ENCODE data around the gene COL25A1.

COL25A1 gene

DNA sequence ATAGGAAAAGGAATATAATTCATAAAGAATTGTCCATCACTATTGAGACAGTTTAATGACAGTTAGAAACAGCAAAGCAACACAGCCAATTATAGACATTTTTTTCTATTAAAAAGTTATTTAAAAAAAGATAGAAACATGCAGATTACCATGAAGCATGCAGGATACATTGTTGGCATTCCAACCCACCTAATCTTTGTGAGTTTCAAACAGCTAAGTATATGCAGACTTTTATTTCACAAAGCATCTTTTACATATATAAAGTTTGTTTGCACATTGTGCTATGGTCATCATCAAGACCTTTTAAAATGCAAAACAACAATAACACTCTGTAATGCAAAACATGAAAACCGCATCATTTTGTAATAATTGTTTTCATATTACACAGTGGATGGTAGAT lies 413.7 kb downstream of the COL25A1 start:
- TF ChIP-seq, protein P1, sequence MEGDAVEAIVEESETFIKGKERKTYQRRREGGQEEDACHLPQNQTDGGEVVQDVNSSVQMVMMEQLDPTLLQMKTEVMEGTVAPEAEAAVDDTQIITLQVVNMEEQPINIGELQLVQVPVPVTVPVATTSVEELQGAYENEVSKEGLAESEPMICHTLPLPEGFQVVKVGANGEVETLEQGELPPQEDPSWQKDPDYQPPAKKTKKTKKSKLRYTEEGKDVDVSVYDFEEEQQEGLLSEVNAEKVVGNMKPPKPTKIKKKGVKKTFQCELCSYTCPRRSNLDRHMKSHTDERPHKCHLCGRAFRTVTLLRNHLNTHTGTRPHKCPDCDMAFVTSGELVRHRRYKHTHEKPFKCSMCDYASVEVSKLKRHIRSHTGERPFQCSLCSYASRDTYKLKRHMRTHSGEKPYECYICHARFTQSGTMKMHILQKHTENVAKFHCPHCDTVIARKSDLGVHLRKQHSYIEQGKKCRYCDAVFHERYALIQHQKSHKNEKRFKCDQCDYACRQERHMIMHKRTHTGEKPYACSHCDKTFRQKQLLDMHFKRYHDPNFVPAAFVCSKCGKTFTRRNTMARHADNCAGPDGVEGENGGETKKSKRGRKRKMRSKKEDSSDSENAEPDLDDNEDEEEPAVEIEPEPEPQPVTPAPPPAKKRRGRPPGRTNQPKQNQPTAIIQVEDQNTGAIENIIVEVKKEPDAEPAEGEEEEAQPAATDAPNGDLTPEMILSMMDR (conservative IDR thresholded peaks at IDR 0.05; ENCODE audit: low read depth, low read length): no peak
- no peak for DNase-seq (ENCODE audit: low read depth)
- H3K4me3 ChIP-seq (ENCODE audit: low read length): no peak overlapping the region

DNA sequence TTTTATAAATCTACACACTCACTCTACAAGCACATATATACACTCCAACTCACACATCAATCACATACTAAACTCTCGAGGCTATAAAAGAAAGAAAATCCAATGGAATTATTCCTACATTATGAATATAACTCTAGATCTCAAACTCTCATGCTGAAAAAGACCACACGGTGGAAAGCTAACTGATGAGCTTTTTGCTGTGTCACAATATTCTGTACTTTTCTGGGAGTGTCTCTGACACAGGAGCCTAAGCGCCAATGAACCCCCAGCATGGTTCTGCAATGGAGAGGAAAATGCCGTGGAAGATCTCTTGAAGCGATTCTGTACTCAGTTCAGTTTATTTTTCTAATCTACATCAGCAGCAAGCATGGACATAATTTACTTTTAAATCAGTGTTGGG lies 415.4 kb downstream of the COL25A1 start:
- no peak for DNase-seq (ENCODE audit: low read depth)
- no peak overlapping the region for H3K4me3 ChIP-seq (ENCODE audit: low read length)
- TF ChIP-seq, protein P1 (conservative IDR thresholded peaks at IDR 0.05; ENCODE audit: low read depth, low read length): no peak

DNA sequence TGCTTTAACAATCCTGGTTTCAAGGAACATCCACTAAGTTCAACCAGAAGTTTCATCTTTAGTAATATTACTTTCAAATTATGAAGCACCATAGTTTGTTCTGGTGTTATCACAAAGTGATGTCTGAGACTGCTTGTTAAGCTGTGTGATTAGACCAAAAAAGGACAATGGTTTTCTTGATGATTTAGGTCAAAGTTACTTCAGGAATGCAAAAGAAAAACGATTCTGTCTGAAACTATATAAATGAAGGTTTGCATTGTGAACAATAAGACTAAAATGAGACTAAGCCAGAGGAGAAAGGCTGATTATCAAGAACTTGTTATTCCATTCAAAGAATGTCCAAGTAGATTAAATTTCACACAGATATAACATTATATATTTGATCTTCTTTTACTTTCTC lies 417.2 kb downstream of the COL25A1 start:
- no peak overlapping the region for H3K4me3 ChIP-seq (ENCODE audit: low read length)
- DNase-seq (ENCODE audit: low read depth): peak; percentile 58
- TF ChIP-seq, protein P1 (conservative IDR thresholded peaks at IDR 0.05; ENCODE audit: low read depth, low read length): no peak

DNA sequence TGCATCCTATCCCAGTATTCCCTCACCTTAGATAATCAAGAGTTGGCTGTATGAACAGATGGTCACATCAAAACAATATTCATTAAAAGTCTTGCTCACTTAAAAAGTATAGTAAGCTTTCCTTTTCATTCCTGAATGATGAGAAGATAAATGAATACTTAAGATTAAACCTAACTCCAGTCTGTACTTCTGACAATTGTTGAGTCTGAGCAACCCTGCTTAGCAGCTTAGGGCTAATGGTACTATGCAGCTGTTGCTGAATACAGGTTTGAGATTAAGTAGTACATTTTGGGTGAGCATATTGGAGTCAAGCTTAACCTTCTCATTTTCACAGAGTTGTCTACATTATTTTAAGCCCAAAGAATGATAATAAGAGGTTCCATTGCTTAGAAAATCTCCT lies 417.9 kb downstream of the COL25A1 start:
- H3K4me3 ChIP-seq (ENCODE audit: low read length): no peak overlapping the region
- TF ChIP-seq, protein P1 (conservative IDR thresholded peaks at IDR 0.05; ENCODE audit: low read depth, low read length): no peak
- no peak for DNase-seq (ENCODE audit: low read depth)

DNA sequence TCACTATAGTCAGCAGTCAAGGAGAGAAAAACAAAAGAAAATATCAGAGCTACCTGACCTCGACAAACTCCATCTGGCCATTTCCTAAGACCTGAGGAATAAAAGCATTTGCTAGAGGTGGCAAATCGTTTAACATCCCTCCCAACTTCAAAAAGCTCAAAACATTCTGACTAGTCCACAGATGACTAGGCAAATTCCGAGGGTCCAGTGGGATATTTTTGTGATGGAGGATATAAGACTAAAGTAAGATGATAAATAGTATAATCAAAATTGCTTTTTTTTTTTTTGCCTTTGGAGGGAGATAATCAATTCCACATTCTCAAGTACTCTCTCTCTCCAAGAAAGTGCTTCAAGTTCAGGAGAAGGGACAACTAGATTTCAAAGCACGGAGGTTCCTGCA lies 420.5 kb downstream of the COL25A1 start:
- no peak overlapping the region for H3K4me3 ChIP-seq (ENCODE audit: low read length)
- no peak for DNase-seq (ENCODE audit: low read depth)
- TF ChIP-seq, protein P1 (conservative IDR thresholded peaks at IDR 0.05; ENCODE audit: low read depth, low read length): no peak

DNA sequence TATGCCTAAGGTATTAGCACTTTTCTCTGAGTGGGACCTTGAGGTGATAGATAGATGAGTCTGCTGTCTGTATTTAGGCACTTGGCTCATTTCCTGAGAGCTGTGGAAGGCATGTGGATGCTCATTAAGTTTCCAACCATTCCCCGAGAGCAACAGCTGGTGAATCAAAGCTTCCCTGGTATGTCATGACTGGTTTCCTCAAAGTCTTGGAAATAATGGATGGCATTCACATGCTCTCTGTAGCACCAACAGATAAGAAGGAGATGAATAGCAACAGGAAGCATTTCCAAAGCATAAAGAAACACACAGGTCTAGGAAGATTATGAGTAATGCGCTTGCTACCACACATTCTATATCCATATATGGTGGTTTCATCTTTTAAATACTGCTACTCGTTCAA lies 421.3 kb downstream of the COL25A1 start:
- DNase-seq (ENCODE audit: low read depth): peak; percentile 55
- TF ChIP-seq, protein P1 (conservative IDR thresholded peaks at IDR 0.05; ENCODE audit: low read depth, low read length): no peak
- no peak overlapping the region for H3K4me3 ChIP-seq (ENCODE audit: low read length)

DNA sequence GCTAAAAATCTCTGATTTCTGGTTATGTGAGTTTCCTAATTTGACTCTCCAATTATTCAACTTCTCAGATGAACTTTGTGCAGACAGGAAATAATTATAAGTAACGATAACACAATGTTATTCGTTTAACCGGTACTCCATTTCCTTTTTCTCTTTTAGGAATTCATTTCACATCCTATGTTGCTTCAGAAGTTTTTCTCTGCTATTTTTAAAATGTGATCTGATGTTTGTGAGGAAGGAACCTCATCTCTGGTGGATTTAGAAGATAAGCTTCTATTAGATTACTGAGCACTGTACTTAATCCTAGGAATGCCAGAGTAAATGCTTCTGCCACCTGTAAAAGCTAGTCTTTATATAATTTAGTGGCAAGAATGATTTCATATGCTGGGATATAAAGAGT lies 423.7 kb downstream of the COL25A1 start:
- no peak overlapping the region for H3K4me3 ChIP-seq (ENCODE audit: low read length)
- TF ChIP-seq, protein P1 (conservative IDR thresholded peaks at IDR 0.05; ENCODE audit: low read depth, low read length): no peak
- no peak for DNase-seq (ENCODE audit: low read depth)
